Breast epithelium (tissue), 4 donors: ENCODE data around the gene MAP3K2. TPM values are rescaled to one million over a fixed set of nuclear protein-coding genes. Genes with fewer than 3 reads are reported as not detected.

Experiments used
- DNase-seq, 2 donors: peaks; one replicate each; pipeline ENCODE4 v3.0.0-alpha.2; 2019; ENCODE audit warnings: low spot score in 2 of 2
- H3K27ac ChIP-seq, 2 donors: fragments of 200-600 bp; sonication (generic) in 1 of 2; one replicate each; pipeline ENCODE4 v1.5.1; 2016 to 2019; ENCODE audit warnings: mild to moderate bottlenecking in 1 of 2
- H3K27me3 ChIP-seq, 2 donors: fragments of 200-600 bp; sonication (generic) in 1 of 2; one replicate each; pipeline versions ENCODE4 v1.5.1 to v1.6.0; 2017 to 2019; ENCODE audit warnings: control low read depth in 1 of 2, mild to moderate bottlenecking in 1 of 2
- H3K36me3 ChIP-seq: fragments of 200-600 bp; one replicate; pipeline ENCODE4 v1.5.1; 2019
- H3K4me1 ChIP-seq, 2 donors: fragments of 200-600 bp; sonication (generic); one replicate each; pipeline ENCODE4 v1.5.1; 2016 to 2019; ENCODE audit warnings: control low read depth in 1 of 2
- H3K4me3 ChIP-seq, 3 donors: fragments of 200-600 bp; sonication (generic); 1 replicate in 2 of 3; 2 replicates in 1 of 3; pipeline ENCODE4 v1.5.1; 2016 to 2019; ENCODE audit warnings: mild to moderate bottlenecking in 3 of 3, moderate library complexity in 2 of 3
- H3K9me3 ChIP-seq, 2 donors: fragments of 200-600 bp; sonication (generic) in 1 of 2; one replicate each; pipeline ENCODE4 v1.5.1; 2016 to 2019; ENCODE audit warnings: control low read depth in 1 of 2
- CTCF ChIP-seq, 3 donors: fragments of 450-650 bp; IDR thresholded peaks; one replicate each; pipeline ENCODE4 v1.5.1; 2016 to 2017; ENCODE audit warnings: antibody characterized with exemption in 3 of 3, mild to moderate bottlenecking in 3 of 3, moderate library complexity in 3 of 3
- POLR2A ChIP-seq: fragments of 450-650 bp; IDR thresholded peaks from one replicate; pipeline ENCODE4 v1.6.1; 2016; ENCODE audit warnings: antibody characterized with exemption, mild to moderate bottlenecking, moderate library complexity
- POLR2AphosphoS5 ChIP-seq, 3 donors: sonication (generic); formaldehyde crosslinking; IDR thresholded peaks; one replicate each; pipeline ENCODE4 v1.6.1; 2017; ENCODE audit warnings: antibody characterized with exemption in 3 of 3
- intact Hi-C: fragments of 100-400 bp; cut with DNase I; formaldehyde crosslinking; loops from one replicate; pipeline ENCODE4 v1.15.1; 2023; ENCODE audit warnings: low total_unique reads
- total RNA-seq, 3 donors: library from RNA; depleted of rRNA; stranded (reverse); fragments of >200 nt; gene quantifications; one replicate each; pipeline ENCODE4 v1.1.0, GENCODE V29; 2016

MAP3K2 gene
- total RNA-seq, 3 donors from 2014 or later, result 55.7 to 62.2 (median 58.4) TPM

GRCh38 chr2:127321303-127321702, 66.5 kb downstream of the MAP3K2 start:
- no peak overlapping the region for H3K27ac ChIP-seq
- H3K9me3 ChIP-seq, result no peaks in the 10 kb centered on the region
- H3K4me1 ChIP-seq, result no peaks in the 10 kb centered on the region
- intact Hi-C loops, result no loop called here
- no peak overlapping the region for H3K4me3 ChIP-seq
- TF ChIP-seq POLR2A (no peak), POLR2AphosphoS5 (IDR thresholded peaks at IDR 0.05) (no peak), CTCF (IDR thresholded peaks at IDR 0.05) (no peak)
- H3K36me3 ChIP-seq, result peaks cover 16% of the 10 kb centered on the region
- DNase-seq, result no peak
- H3K27me3 ChIP-seq, result no peaks in the 10 kb centered on the region

GRCh38 chr2:127320586-127321275, 67.0 kb downstream of the MAP3K2 start:
- Histone ChIP-seq H3K36me3 (peaks cover 16% of the 10 kb centered on the region), H3K27ac (no peak overlapping the region), H3K4me3 (no peak overlapping the region), H3K4me1 (no peaks in the 10 kb centered on the region), H3K27me3 (no peaks in the 10 kb centered on the region), H3K9me3 (no peaks in the 10 kb centered on the region)
- DNase-seq, result no peak
- intact Hi-C loops, result no loop called here
- no peak for TF ChIP-seq CTCF (IDR thresholded peaks at IDR 0.05)
- no peak for TF ChIP-seq POLR2AphosphoS5 (IDR thresholded peaks at IDR 0.05)
- no peak for TF ChIP-seq POLR2A

- Histone ChIP-seq H3K4me3 (no peak overlapping the region), H3K9me3 (no peaks in the 10 kb centered on the region), H3K4me1 (no peaks in the 10 kb centered on the region), H3K27ac (no peak overlapping the region), H3K36me3 (peaks cover 16% of the 10 kb centered on the region), H3K27me3 (no peaks in the 10 kb centered on the region)
- DNase-seq, result no peak
- TF ChIP-seq POLR2AphosphoS5 (IDR thresholded peaks at IDR 0.05), result no peak
- TF ChIP-seq POLR2A, result no peak
- intact Hi-C loops, result no loop called here
These were observed 67.7 kb downstream of the MAP3K2 start for GRCh38 chr2:127320067-127320466.

GRCh38 chr2:127314193-127314988, 73.4 kb downstream of the MAP3K2 start:
- H3K9me3 ChIP-seq, result no peaks in the 10 kb centered on the region
- H3K4me3 ChIP-seq, result no peak overlapping the region
- no peaks in the 10 kb centered on the region for H3K4me1 ChIP-seq
- no peak overlapping the region for H3K27ac ChIP-seq
- TF ChIP-seq CTCF (IDR thresholded peaks at IDR 0.05) (no peak), POLR2A (no peak), POLR2AphosphoS5 (IDR thresholded peaks at IDR 0.05) (no peak)
- H3K36me3 ChIP-seq, result no peaks in the 10 kb centered on the region
- no peak for DNase-seq
- H3K27me3 ChIP-seq, result no peaks in the 10 kb centered on the region
- intact Hi-C loops, result no loop called here

GRCh38 chr2:127313406-127313805, 74.4 kb downstream of the MAP3K2 start:
- no peak for DNase-seq
- Histone ChIP-seq H3K27me3 (no peaks in the 10 kb centered on the region), H3K36me3 (no peaks in the 10 kb centered on the region), H3K27ac (no peak overlapping the region), H3K4me1 (no peaks in the 10 kb centered on the region), H3K9me3 (no peaks in the 10 kb centered on the region), H3K4me3 (no peak overlapping the region)
- intact Hi-C loops, result no loop called here
- TF ChIP-seq POLR2AphosphoS5 (IDR thresholded peaks at IDR 0.05) (no peak), POLR2A (no peak), CTCF (IDR thresholded peaks at IDR 0.05) (no peak)
